DMS79 treated with DMSO at 0.1 percent for 48 hours (cell line): ENCODE measurements around the gene ANAPC2.

ENCODE experiments used
- DNase-seq: peaks from one replicate; lab custom pipeline; 2025; lab: John Stamatoyannopoulos, UW

Gene ANAPC2

DNA sequence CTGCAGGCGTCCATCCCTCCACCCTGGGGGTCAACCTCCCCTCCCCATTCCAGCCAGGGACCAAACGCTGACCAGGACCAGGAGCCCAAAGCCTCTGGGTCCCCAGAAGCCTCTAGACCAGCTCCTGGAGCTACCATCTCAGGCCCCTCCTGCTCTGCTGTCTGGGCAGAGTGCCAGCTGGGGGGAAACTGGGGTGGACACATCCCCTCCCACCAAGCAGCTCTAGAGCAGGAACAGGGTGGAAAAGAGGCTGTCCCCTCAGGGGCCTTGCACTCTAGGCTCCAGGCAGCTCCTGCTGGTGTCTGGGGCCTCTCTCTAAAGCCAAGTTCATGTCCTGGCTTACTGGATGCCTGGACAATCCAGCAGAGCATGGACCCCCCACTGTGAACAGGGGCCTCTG is 4.5 kb upstream of the ANAPC2 start:
- no peak for DNase-seq

DNA sequence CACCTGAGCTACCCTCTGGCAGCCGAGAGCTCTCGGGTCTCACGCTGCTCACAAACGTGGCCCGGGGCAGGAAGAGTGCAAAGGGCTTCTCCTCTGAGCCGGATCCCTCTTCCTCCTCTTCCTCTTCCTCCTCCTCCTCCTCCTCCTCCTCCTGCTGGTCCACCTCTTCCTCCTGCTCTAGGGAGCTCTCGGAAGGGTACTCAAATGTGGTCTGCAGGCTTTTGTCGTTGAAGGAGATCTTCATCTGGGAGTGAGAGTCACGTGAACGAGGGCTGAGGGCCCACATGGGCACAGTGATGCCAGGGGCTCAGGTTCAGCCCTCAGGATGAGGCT is 4.1 kb upstream of the ANAPC2 start:
- DNase-seq, result no peak

- no peak for DNase-seq
These were observed 3.5 kb upstream of the ANAPC2 start for GRCh38 chr9:137191691-137192447.

GRCh38 chr9:137191245-137191644 is 2.9 kb upstream of the ANAPC2 start:
- no peak for DNase-seq

DNA sequence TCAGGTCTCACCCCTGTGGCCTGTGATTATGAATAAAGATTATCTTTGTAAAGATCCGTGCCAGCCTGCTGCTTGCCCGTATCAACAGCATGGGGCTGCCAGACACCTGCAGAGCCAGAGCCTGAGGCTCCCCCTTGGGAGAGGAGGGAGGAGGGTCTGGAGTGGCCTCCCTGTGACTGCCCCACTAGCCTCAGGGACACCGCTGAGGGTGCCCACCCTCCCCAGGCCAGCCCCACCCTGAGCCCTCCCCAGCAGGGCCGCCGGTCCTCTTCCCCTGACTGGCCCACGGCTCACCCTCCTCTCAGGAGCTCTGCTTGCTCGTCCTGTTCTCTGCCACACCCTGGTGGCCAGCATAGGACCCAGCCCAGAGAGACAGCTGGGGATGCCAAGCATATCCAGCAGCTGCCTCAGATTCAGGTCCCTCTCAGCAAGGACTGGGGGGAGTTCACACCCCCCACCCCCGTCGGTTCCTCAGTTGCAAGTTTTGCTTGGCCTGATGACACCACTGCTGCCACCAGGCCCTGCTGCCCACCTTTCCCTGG is 2.0 kb upstream of the ANAPC2 start:
- DNase-seq, result no peak

DNA sequence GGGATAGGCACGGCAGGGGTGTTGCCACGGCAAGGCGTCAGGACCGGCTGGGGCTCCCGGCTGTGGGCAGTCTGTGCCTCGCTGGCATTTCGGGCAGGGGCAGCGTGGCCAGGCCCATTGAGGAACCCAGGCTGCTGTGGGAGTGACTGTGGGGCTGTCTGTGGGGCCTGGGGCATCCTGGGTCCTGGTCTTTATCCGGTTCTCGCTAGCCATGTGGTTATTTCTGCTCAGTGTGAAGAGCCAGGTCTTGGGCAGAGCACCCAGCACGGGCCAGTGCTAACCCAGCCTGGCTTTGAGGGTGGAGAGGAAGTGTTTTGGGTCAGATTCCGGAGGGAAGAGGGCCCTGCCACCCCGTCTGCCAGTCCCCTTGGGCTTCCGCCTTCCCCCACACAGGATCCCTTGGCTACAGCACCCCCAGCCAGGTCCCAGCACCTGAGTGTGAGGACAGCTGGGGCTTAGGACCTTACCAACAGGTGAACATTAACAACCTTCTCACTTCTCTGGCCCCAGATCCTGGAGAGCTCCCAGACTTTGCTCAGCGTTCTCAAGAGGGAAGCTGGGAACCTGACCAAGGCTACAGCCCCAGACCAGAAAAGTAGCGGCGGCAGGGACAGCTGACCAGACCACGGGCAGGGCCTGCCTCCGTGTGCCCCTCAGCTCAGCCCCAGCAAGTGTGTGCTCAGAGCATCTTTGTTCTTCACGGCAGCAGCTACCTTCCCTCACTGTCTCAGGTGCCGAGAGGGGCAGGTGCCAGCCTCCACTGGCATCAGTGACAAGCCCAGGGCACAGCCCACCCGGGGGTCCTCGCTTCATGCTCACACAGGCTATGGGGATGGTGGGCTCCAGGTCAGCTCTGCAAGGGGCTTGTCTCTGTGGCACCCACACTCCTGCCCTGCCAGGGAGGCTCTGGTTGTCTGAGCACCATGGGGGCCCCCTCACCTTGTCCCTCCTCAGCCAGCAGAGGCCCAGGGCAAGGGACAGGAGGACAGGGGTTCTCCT is 1.2 kb upstream of the ANAPC2 start:
- DNase-seq, result no peak

GRCh38 chr9:137188086-137188489 is 272 bp downstream of the ANAPC2 start:
- DNase-seq, result no peak

GRCh38 chr9:137187386-137187785 is 974 bp downstream of the ANAPC2 start:
- DNase-seq, result no peak

DNA sequence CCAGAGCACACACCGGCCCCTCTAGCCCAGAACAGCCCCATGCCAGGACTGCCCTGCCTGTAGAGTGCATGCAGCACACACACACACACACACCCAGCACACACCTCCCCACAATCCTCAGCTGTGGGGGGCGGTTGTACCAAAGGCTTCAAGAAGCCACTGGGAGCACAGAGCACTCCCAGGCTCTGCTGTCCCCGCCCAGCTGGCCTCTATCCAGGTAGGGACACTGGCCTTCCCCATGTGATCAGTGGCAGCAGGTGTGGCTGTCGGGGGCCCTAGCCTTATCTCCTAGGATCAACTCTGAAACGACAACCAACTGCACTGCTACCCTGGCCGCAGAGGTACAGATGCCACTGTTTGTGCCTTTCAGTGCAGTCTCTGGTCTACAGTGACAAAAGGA is 2.0 kb downstream of the ANAPC2 start:
- no peak for DNase-seq

- no peak for DNase-seq
These were observed 2.4 kb downstream of the ANAPC2 start for GRCh38 chr9:137185921-137186320.

DNA sequence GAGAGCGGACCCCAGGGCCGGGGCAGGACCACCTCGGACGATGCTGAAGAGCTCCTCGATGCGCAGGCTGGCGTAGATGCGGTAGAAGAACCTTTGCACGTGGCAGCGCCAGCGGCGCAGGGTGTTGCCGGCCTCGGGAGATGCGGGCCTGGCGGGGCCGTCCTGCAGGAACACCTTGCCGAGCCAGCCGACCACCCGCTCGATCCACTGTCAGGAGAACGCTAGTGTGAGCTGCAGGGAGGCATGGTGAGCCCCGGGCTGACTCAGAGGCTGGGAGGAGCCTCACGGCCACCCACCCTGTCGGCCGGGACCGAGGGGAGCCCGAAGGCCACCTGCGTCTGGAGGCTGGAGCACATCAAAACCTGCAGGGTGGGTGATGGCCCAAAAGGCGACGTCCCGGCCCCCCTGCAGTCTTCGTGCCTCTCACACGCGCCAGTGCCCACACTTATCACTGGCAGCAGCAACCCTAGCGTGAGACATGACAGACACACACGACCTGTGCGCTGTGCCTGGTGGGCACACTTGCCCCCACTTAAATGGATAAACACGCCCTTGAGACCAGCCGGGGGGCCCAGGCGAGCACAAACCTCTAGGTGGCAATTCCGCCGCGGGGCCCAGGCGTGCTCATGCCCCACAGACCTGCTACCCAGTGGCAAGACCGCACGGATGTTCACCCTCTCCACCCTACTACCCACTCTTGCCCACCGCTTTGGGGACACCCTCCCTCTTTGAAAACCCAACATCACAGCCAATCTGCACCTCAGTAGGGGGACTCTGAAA is 3.3 kb downstream of the ANAPC2 start:
- no peak for DNase-seq

GRCh38 chr9:137183980-137184595 is 4.3 kb downstream of the ANAPC2 start:
- no peak for DNase-seq

DNA sequence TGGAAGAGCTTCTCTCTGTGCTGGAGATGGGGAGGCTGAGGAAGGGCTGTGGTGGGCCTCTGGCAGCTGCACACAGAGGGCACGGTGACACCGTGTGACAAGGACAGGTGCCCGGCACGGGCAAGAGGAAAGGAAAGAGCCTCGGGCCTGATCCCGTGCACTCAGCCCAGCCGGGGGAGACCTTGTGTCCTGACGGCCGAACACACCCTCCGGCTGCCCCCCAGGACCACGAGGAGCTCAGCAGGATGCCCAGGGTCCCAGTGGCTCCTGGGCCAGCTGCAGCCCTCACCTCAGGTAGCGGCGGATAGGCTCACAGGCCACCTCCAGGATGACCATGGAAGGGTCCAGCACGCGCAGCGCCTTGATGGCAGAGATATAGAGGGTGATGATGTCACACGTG is 5.5 kb downstream of the ANAPC2 start:
- DNase-seq, result no peak

GRCh38 chr9:137181680-137182079 is 6.7 kb downstream of the ANAPC2 start:
- DNase-seq, result no peak

- no peak for DNase-seq
These were observed 7.9 kb downstream of the ANAPC2 start for GRCh38 chr9:137180491-137180890.

DNA sequence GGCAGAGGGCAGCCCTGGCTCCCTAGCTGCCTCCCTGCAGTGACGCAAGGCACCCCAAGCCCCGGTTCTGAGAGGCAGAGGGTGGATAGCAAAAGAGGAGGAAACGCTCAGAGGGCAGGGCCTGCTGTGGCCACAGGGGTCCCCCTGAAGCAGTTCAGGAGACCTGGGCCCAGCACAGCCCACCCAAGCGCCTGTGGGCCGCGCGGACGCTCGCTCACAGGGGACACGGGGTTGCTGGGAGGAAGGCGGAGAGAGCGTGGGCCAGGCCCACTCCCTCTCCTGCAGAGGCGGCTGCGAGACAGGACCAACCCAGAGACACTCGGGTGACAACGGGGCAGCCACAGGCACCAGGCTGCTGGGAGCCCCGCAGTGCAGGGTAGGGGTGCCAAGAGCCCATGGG is 8.6 kb downstream of the ANAPC2 start:
- no peak for DNase-seq

GRCh38 chr9:137178939-137179630 is 9.3 kb downstream of the ANAPC2 start:
- no peak for DNase-seq

DNA sequence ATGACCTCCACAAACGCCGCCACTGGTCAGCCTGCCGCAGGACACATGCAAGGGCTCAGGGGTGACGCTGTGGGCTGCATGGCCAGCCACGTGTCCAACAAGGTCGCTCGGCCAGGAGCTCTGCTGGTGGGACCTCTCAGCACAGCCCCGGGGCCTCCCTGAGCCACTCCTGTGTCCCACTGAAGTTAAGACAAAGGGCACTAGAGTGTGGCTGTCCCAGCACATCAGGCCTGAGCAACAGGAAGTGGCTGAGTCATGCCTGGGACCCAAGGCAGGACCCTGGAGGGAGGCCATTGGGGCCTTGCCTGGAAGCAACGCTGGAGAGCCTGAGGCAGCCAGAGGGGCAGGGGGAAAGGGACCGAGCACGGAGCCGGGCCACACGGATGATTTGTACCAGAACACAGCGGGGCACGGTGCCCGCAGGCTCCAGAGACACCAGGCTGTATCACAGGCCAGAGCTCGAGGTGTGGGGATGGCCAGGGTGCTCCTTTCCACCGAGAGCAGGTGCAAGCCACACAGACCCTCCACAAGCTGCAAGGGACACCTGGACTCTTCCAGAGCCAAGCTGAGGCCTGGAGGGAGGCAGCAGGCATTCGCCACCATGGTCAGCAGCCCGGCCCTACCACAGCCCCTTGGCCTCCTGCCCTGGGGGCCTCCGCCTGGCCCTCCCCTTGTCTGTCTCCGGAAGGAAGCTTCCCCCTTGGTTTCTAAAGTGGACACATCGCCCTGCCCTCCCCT is 10.0 kb downstream of the ANAPC2 start:
- no peak for DNase-seq

DNA sequence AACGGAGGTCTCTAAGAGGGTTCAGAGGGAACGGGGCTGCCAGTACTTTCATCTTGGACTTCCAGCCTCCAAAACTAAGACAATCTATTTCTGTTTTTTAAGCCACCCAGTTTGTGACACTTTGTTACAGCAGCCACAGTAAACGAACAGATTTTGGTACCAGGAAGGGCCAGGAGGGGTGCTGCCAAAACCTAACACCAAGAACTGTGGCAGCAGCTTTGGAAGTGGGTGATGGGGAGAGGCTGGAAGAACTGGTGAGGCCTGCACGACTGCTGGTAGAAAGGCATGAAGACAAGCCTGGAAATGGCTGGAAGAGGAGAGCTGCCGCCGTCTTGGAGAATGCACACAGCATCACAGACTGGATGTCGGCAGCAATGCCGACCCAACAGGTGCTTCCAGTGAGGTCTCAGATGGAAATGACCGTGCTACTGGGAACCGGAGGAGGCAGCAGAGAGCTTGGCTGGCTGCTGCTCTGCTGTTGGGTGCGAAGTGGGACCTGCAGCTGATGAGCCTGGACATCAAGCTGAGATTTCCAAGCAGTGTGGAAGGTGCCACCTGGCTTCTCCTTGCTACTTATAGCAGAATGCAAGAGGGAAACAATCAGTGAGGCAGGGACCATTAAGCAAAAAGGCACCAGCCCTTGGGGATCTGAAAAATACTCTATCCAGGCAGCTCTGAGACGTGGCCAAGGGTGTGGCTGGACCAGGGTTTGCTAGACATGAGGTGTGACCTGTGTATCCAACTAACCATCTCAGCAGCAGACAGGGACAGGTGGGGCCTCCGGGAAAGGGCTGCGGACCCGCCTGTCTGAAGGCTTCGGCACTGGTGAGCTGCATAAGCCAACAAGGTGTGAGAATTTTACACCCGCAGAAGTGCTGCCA is 11.8 kb downstream of the ANAPC2 start:
- no peak for DNase-seq
